ES-I3 (cell line): Measurements from ENCODE around the gene ZC3H6.
"Not testable (repeated sequence)": the region's sequence is repeated elsewhere in the genome, so short reads cannot be mapped to it uniquely, and the experiment has no call there.

Experiments used
- H3K36me3 ChIP-seq: 2 replicates; pipeline ENCODE4 v1.6.1; 2013; ENCODE audit warnings: mild to moderate bottlenecking, low read length, control low read depth, moderate library complexity; ENCODE audit not compliant: insufficient read depth
- H3K4me1 ChIP-seq: 2 replicates; pipeline ENCODE4 v1.6.1; 2013; ENCODE audit warnings: mild to moderate bottlenecking, control low read depth, low read length; ENCODE audit not compliant: insufficient read depth
- H3K9ac ChIP-seq: 2 replicates; pipeline ENCODE4 v1.6.1; 2013; ENCODE audit warnings: low read depth, mild to moderate bottlenecking, low read length, moderate library complexity
- H3K9me3 ChIP-seq: 2 replicates; pipeline ENCODE4 v1.6.1; 2013; ENCODE audit warnings: mild to moderate bottlenecking, low read length, moderate library complexity; ENCODE audit not compliant: control insufficient read depth, insufficient read depth

The ZC3H6 gene

DNA sequence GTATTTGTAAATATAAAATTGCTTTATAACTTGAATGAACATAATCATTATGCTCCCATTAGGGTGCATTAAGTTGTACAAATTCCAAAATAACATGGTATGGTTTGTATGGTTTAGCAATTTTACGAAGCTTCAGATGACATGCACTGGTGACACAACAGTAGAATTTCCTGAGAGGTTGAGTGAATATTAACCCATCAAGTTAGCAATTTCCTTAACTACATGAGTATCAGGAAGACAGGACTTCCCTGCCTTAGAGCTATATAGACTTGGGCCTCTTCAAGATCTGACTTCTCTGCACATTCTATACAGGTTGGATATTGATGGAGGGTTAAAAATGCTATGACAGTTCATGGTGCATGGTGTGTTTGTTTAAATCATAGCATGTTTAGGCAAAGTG is 60.2 kb downstream of the ZC3H6 start:
- H3K36me3 ChIP-seq, result no peaks in the 10 kb centered on the region
- no peaks in the 10 kb centered on the region for H3K4me1 ChIP-seq
- H3K9ac ChIP-seq, result no peak overlapping the region
- H3K9me3 ChIP-seq, result no peaks in the 10 kb centered on the region

- no peaks in the 10 kb centered on the region for H3K9me3 ChIP-seq
- no peaks in the 10 kb centered on the region for H3K4me1 ChIP-seq
- 0 out of 2 replicates have a peak, but pooled peaks cover 2% of the 10 kb centered on the region for H3K36me3 ChIP-seq
- H3K9ac ChIP-seq, result no peak overlapping the region
Measured at GRCh38 chr2:112339986-112340385, 64.6 kb downstream of the ZC3H6 start.

- Histone ChIP-seq H3K4me1 (no peaks in the 10 kb centered on the region), H3K9ac (no peak overlapping the region), H3K9me3 (no peaks in the 10 kb centered on the region), H3K36me3 (0 out of 2 replicates have a peak, but pooled peaks cover 2% of the 10 kb centered on the region)
Measured at GRCh38 chr2:112340475-112341267, 65.3 kb downstream of the ZC3H6 start.

DNA sequence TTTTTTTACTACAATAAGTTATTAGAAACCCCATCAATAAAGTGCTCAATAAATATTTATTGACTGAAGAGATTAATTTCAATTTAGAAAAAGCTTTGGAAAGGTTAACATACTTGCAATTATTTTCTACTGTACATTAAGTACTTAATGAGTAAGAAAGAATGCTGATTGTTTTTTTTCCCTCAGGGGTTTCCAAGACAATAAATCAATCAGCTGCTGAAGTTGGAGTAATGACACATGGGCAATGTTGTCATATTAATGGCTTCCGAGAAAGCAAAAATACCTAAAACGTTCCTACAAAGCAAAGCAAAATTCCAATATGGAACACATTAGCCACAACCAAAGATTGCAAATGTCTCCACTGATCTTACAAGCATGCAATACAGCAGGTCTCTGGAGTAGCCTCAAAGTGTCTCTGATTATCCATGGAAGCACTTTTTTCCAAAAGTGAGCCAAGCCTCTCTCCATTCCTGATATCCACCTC is 66.7 kb downstream of the ZC3H6 start:
- Histone ChIP-seq H3K9ac (no peak overlapping the region), H3K36me3 (0 out of 2 replicates have a peak, but pooled peaks cover 2% of the 10 kb centered on the region), H3K9me3 (no peaks in the 10 kb centered on the region), H3K4me1 (no peaks in the 10 kb centered on the region)

DNA sequence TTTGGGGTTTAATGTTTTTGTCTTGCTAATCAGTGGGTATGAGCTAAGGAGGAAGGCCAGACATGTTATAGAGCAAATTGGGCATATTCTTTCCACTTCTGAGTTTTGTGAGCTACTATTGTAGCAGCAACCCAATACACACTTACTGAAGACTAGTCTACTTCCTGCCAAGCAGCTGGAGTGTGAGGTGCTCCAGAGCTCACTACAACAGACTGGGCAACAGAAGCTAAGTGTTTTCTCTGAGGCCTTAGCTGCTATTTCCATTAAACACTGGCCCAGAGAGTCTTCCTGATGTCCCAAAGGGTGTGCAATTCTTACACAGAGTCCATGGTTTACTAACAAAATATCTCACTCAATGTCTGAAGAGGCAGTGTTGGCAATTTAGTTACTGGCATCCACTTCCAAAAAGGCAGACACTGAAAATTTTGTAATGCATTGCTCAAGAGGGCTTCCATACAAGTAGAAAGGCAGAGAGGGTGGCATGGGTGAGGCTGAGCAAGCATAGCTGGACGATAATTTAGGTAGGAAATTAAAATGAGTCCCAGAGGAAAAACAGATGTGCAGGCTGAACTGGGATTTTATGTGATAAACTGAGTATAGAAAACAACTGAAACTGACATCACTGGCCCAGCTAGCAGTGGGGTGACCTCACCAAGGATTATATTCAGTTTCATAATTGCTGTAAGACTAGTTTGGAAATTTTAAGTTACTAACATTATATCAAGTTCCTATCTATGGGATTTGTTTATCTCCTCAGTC is 68.6 kb downstream of the ZC3H6 start:
- H3K4me1 ChIP-seq, result no peaks in the 10 kb centered on the region
- H3K36me3 ChIP-seq, result 0 out of 2 replicates have a peak, but pooled peaks cover 2% of the 10 kb centered on the region
- no peaks in the 10 kb centered on the region for H3K9me3 ChIP-seq
- no peak overlapping the region for H3K9ac ChIP-seq

DNA sequence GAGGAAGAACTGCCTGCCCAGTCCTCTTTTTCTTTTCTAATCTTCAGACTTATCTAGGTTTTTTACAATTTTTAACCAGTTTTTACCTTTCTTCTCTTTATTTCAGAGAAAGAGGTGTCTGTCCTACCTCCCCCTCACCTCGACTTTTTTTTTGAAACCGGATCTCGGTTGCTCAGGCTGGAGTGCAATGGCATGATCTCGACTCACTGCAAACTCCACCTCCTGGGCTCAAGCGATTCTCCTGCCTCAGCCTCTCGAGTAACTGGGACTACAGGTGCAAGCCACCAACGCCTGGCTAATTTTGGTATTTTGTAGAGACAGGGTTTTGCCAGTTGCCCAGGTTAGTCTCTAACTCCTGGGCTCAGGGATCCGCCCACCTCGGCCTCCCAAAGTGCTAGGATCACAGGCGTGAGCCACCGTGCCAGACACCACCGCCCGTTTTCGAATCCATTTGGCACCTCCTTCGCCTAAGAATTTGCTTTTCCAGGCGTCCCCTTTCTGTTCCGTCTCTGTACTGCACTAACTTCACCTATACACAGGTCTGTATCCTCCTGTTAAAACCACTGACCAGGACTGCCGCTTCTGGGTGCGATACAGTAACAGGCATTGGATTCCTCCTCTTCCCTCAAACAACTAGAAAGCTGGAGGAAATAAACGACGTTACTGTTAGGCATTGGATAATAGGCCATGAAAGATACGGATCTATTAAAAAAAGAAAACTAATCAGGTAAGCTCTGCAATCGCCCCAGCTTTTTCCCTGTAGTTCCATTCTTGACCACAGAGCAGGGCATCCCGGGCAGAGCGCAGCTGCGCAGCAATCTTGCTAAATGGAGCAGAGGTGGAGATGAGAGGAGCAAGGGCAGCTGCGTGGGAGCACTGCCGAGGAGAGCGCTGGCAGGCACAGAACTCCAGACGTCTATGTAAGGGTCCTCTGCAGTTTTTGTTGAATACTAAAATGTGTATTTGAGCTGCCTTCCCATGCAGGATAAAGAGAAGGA is 69.9 kb downstream of the ZC3H6 start:
- H3K36me3 ChIP-seq, result 0 out of 2 replicates have a peak, but pooled peaks cover 2% of the 10 kb centered on the region
- no peak overlapping the region for H3K9ac ChIP-seq
- no peaks in the 10 kb centered on the region for H3K9me3 ChIP-seq
- no peaks in the 10 kb centered on the region for H3K4me1 ChIP-seq

DNA sequence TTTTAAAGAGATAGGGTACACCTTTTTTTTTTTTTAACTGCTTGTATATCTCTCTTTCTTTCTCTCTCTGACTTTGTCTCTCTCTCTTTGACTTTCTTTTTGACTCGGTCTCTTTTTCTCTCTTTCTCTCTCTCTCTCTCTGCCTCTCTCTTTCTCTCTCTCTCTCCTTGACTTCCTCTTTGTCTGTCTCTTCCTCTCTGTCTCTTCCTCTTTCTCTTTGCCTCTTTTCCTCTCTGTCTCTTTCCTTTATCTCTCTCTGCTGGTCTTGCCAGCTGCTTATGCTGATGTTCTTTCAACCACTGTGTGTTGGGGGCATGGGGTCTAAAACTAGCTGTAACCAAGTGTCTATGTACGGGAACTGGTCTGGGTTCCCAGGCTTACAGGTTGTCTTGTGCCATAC is 76.9 kb downstream of the ZC3H6 start:
- H3K9ac ChIP-seq, H3K4me1 ChIP-seq, H3K9me3 ChIP-seq, H3K36me3 ChIP-seq: not testable (repeated sequence)

DNA sequence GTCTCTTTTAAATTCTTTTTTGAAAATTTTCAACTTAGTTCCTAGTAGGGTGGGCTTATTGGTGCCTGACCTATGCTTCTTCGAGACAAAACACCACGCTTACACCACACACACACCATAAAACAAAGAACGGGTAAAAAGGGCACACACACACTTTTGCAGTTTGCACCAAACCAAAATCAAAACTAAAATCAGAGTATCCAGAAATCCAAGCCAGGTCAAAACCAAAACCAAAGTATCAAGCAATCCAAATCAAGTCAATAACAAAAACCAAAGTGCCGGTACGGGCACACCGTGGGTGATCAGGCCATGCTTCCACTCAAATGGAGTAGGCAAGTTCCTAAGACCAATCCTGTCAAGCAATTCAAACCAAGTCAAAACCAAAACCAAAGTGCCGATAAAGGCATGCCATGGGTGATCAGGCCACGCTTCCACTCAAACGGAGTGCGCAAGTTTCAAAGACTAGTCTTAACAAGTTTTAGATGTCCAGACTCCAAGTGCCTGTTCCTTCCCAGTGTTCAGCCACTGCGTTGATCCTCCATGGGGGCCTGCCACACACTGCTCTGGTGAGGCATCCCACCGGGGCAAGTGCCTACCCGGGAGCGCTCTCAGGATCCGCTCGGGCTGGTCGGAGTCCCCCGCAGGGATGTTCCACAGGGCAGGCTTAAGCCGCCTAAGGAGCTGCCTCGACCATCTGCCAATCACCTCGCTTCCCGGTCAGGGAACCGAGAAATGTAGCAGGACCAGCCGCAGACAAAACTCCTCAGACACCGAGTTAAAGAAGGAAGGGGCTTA is 77.6 kb downstream of the ZC3H6 start:
- not testable (repeated sequence) for H3K9ac ChIP-seq, H3K9me3 ChIP-seq, H3K36me3 ChIP-seq, H3K4me1 ChIP-seq

GRCh38 chr2:112354335-112354734 is 78.9 kb downstream of the ZC3H6 start:
- H3K4me1 ChIP-seq, H3K9me3 ChIP-seq, H3K9ac ChIP-seq, H3K36me3 ChIP-seq: not testable (repeated sequence)

- H3K4me1 ChIP-seq, H3K9me3 ChIP-seq, H3K9ac ChIP-seq, H3K36me3 ChIP-seq: not testable (repeated sequence)
Measured at GRCh38 chr2:112360055-112360454, 84.7 kb downstream of the ZC3H6 start.
